ENCODE measurements around the gene NPL.

NPL gene

DNA sequence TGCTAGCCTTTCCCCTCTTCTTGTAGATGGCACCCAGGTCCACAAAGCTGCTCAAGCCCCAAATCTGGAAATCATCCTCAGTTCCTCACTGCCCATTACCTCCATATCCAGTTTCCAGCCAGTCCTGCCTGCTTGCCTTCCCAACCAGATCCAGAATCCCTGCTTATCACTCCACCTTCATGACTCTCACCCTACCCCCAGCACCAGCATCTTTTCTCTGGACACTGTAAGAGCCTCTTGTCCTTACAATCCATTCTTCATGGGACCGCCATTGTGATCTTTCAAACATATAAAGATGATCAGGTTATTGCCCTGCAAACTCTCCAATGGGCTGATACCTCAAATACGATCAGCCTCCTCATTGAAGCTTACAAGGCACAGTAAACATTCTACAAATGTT, 23.5 kb upstream of the NPL start:
- no peaks in the 10 kb centered on the region for H3K27me3 ChIP-seq (replicated peaks; ENCODE audit: insufficient read depth, low read length)
- H3K27ac ChIP-seq (ENCODE audit: low read length): no peak overlapping the region
- no peaks in the 10 kb centered on the region for H4K20me1 ChIP-seq (ENCODE audit: insufficient read depth, low read length)
- TF ChIP-seq EZH2phosphoT487 (IDR thresholded peaks at IDR 0.05; ENCODE audit: low read length) (no peak), EZH2 (optimal IDR thresholded peaks at IDR 0.05; ENCODE audit: low read depth, low read length) (no peak)
- TF ChIP-seq, protein P1, sequence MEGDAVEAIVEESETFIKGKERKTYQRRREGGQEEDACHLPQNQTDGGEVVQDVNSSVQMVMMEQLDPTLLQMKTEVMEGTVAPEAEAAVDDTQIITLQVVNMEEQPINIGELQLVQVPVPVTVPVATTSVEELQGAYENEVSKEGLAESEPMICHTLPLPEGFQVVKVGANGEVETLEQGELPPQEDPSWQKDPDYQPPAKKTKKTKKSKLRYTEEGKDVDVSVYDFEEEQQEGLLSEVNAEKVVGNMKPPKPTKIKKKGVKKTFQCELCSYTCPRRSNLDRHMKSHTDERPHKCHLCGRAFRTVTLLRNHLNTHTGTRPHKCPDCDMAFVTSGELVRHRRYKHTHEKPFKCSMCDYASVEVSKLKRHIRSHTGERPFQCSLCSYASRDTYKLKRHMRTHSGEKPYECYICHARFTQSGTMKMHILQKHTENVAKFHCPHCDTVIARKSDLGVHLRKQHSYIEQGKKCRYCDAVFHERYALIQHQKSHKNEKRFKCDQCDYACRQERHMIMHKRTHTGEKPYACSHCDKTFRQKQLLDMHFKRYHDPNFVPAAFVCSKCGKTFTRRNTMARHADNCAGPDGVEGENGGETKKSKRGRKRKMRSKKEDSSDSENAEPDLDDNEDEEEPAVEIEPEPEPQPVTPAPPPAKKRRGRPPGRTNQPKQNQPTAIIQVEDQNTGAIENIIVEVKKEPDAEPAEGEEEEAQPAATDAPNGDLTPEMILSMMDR (IDR thresholded peaks at IDR 0.05; ENCODE audit: low read length): no peak
- no peaks in the 10 kb centered on the region for H3K36me3 ChIP-seq (replicated peaks; ENCODE audit: insufficient read depth, low read length)
- no peak overlapping the region for H3K4me2 ChIP-seq (ENCODE audit: low read depth, low read length)
- no peak overlapping the region for H3K9ac ChIP-seq (ENCODE audit: low read length)
- DNase-seq: no peak
- no peak overlapping the region for H2AFZ ChIP-seq (ENCODE audit: low read length)
- H3K4me3 ChIP-seq (ENCODE audit: low read length): no peak overlapping the region
- no peaks in the 10 kb centered on the region for H3F3A ChIP-seq (ENCODE audit: insufficient read depth, low read length)
- no peaks in the 10 kb centered on the region for H3K79me2 ChIP-seq (ENCODE audit: low read length)
- H3K9me2 ChIP-seq (replicated peaks; ENCODE audit: insufficient read depth, low read length): no peaks in the 10 kb centered on the region
- H3K9me3 ChIP-seq (replicated peaks; ENCODE audit: insufficient read depth, low read length): no peaks in the 10 kb centered on the region
- H3K4me1 ChIP-seq (ENCODE audit: low read length): no peaks in the 10 kb centered on the region; the same call in 1 of the 2 replicates

DNA sequence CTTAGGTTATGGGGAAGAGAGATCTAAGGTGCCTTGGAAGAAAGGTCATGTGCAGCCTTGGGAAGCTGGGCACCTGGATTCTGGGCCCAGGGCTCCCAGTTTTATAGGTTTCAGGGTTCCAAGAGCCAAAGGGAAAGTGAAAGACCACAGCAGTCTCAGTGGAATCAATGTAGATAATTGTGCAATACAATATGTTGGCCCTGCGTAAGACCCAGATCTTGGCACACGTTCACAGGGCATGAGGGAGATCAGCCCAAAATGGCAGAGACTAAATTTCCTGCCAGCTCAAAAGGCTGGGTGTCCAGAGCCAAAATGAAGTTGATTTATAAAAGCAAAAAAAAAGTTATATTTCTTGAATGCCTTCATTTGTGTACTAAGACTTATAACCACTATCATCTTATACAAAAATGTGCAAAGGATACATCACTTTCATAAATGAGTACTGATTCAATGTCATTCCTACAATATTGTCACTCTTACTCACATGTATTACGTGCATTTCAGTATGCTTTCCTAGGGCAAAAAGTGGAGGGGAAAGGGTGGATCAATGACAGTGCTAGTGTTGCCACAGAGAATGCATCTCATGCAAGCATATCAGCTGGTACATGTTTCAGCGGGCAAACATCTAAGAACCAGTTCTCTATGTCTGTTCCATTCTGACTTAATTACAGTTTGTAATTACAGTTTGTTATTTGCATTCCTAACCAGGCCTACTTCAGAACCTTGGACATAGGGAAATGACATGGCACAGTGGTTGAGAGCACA, 22.5 kb upstream of the NPL start:
- H3K79me2 ChIP-seq (ENCODE audit: low read length): no peaks in the 10 kb centered on the region
- no peaks in the 10 kb centered on the region for H3K9me3 ChIP-seq (replicated peaks; ENCODE audit: insufficient read depth, low read length)
- TF ChIP-seq, protein P1 (IDR thresholded peaks at IDR 0.05; ENCODE audit: low read length): no peak
- no peak for TF ChIP-seq EZH2 (optimal IDR thresholded peaks at IDR 0.05; ENCODE audit: low read depth, low read length)
- no peak for DNase-seq
- no peak overlapping the region for H3K4me3 ChIP-seq (ENCODE audit: low read length)
- H3K36me3 ChIP-seq (replicated peaks; ENCODE audit: insufficient read depth, low read length): no peaks in the 10 kb centered on the region
- no peaks in the 10 kb centered on the region for H3K9me2 ChIP-seq (replicated peaks; ENCODE audit: insufficient read depth, low read length)
- no peaks in the 10 kb centered on the region for H3K27me3 ChIP-seq (replicated peaks; ENCODE audit: insufficient read depth, low read length)
- no peaks in the 10 kb centered on the region for H3F3A ChIP-seq (ENCODE audit: insufficient read depth, low read length)
- no peaks in the 10 kb centered on the region for H3K4me1 ChIP-seq (ENCODE audit: low read length)
- no peaks in the 10 kb centered on the region for H4K20me1 ChIP-seq (ENCODE audit: insufficient read depth, low read length)
- no peak overlapping the region for H3K4me2 ChIP-seq (ENCODE audit: low read depth, low read length)
- H3K9ac ChIP-seq (ENCODE audit: low read length): no peak overlapping the region
- H3K27ac ChIP-seq (ENCODE audit: low read length): no peak overlapping the region
- H2AFZ ChIP-seq (ENCODE audit: low read length): no peak overlapping the region

DNA sequence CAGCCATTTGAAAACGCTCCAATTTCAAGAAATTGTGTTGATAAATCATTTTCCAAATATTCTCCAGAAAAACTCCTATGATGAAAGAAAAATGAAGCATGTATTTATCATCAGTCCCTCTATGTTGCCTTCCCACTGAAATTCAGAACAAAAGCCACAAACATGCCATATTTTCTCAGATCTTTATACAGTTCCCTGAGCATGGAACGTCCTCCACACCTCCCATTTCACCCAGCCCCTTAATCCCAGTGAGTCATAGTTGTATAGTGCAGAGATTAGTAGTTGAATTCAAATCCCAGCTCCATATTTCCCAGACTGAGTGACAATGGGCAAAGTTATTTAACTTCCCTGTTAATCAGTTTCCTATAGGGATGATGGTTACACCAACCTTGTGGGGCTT, 20.6 kb upstream of the NPL start:
- Histone ChIP-seq H3K27me3 (replicated peaks; ENCODE audit: insufficient read depth, low read length) (no peaks in the 10 kb centered on the region), H3K79me2 (ENCODE audit: low read length) (no peaks in the 10 kb centered on the region), H3K9me2 (replicated peaks; ENCODE audit: insufficient read depth, low read length) (no peaks in the 10 kb centered on the region), H3K4me2 (ENCODE audit: low read depth, low read length) (no peak overlapping the region), H3K36me3 (replicated peaks; ENCODE audit: insufficient read depth, low read length) (no peaks in the 10 kb centered on the region), H3K27ac (ENCODE audit: low read length) (no peak overlapping the region), H3K4me1 (ENCODE audit: low read length) (no peaks in the 10 kb centered on the region), H3K9me3 (replicated peaks; ENCODE audit: insufficient read depth, low read length) (no peaks in the 10 kb centered on the region), H2AFZ (ENCODE audit: low read length) (no peak overlapping the region), H3K9ac (ENCODE audit: low read length) (no peak overlapping the region), H3K4me3 (ENCODE audit: low read length) (no peak overlapping the region), H3F3A (ENCODE audit: insufficient read depth, low read length) (no peaks in the 10 kb centered on the region), H4K20me1 (ENCODE audit: insufficient read depth, low read length) (no peaks in the 10 kb centered on the region)
- no peak for DNase-seq
- TF ChIP-seq EZH2phosphoT487 (IDR thresholded peaks at IDR 0.05; ENCODE audit: low read length) (no peak), EZH2 (optimal IDR thresholded peaks at IDR 0.05; ENCODE audit: low read depth, low read length) (no peak)
- TF ChIP-seq, protein P1 (IDR thresholded peaks at IDR 0.05; ENCODE audit: low read length): no peak

All from MM.1S (cell line).